ENCODE measurements around the gene MINDY1. TPM values are rescaled to one million over a fixed set of nuclear protein-coding genes. Genes with fewer than 3 reads are reported as not detected.

Gene MINDY1
- total RNA-seq, 2 donors from 2014 or later: 16.9 to 28.3 TPM

GRCh38 chr1:150965605-150966004 lies 41.1 kb downstream of the MINDY1 start:
- Histone ChIP-seq H3K27me3 (replicated peaks; ENCODE audit: insufficient read depth) (no peaks in the 10 kb centered on the region), H3K4me1 (ENCODE audit: control insufficient read depth in 1 of 2, low read depth in 2 of 2) (peaks cover 6 to 10% of the 10 kb centered on the region in 2 donors), H3K4me3 (no peak overlapping the region), H3K9me3 (no peaks in the 10 kb centered on the region), H3K36me3 (peaks cover 77% of the 10 kb centered on the region), H3K27ac (no peak overlapping the region)
- TF ChIP-seq, protein P1, sequence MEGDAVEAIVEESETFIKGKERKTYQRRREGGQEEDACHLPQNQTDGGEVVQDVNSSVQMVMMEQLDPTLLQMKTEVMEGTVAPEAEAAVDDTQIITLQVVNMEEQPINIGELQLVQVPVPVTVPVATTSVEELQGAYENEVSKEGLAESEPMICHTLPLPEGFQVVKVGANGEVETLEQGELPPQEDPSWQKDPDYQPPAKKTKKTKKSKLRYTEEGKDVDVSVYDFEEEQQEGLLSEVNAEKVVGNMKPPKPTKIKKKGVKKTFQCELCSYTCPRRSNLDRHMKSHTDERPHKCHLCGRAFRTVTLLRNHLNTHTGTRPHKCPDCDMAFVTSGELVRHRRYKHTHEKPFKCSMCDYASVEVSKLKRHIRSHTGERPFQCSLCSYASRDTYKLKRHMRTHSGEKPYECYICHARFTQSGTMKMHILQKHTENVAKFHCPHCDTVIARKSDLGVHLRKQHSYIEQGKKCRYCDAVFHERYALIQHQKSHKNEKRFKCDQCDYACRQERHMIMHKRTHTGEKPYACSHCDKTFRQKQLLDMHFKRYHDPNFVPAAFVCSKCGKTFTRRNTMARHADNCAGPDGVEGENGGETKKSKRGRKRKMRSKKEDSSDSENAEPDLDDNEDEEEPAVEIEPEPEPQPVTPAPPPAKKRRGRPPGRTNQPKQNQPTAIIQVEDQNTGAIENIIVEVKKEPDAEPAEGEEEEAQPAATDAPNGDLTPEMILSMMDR (IDR thresholded peaks at IDR 0.05): no peak
- no peak for ATAC-seq (ENCODE audit: insufficient number of reproducible peaks, low FRiP score, low read depth)
- no peak for DNase-seq (ENCODE audit: low spot score)

GRCh38 chr1:150964164-150964489 lies 42.6 kb downstream of the MINDY1 start:
- ATAC-seq (ENCODE audit: insufficient number of reproducible peaks, low FRiP score, low read depth) (no peak), DNase-seq (ENCODE audit: low spot score) (no peak)
- Histone ChIP-seq H3K4me1 (ENCODE audit: control insufficient read depth in 1 of 2, low read depth in 2 of 2) (no peaks in the 10 kb centered on the region), H3K4me3 (no peak overlapping the region), H3K27ac (no peak overlapping the region), H3K9me3 (no peaks in the 10 kb centered on the region), H3K27me3 (replicated peaks; ENCODE audit: insufficient read depth) (no peaks in the 10 kb centered on the region), H3K36me3 (peaks cover 88% of the 10 kb centered on the region)
- TF ChIP-seq, protein P1 (IDR thresholded peaks at IDR 0.05): no peak

DNA sequence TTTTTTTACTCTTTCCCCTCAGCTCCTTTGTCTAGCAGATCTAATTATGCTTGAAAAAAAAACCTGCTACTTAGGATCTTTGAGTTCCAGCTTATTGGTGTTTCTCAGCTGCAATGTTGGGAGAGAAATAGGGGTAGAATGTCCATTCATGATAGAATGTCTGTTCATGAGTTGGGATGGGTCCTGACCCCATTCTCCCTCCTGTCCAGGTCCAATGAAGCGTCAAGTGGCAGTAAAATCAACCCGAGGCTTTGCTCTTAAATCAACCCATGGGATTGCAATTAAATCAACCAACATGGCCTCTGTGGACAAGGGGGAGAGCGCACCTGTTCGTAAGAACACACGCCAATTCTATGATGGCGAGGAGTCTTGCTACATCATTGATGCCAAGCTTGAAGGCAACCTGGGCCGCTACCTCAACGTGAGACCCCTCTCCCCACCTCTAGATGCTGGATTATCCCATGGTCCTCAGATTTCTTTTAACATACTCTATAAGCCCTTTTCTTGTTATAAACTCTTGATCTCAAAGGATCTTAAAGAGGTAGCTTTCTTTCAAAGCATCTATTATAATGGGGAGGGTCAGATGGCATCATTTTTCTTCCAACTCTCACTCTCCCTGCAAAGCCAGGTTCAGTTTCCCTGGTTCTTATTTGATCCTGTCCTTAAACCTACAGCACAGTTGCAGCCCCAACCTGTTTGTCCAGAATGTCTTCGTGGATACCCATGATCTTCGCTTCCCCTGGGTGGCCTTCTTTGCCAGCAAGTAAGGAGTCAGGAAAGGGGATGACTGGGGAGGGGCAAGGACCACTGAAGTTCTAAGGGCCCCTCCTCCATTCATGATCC lies 43.2 kb downstream of the MINDY1 start:
- Histone ChIP-seq H3K4me3 (no peak overlapping the region), H3K27ac (no peak overlapping the region), H3K4me1 (ENCODE audit: control insufficient read depth in 1 of 2, low read depth in 2 of 2) (no peaks in the 10 kb centered on the region), H3K27me3 (replicated peaks; ENCODE audit: insufficient read depth) (no peaks in the 10 kb centered on the region), H3K9me3 (no peaks in the 10 kb centered on the region), H3K36me3 (peaks cover 86% of the 10 kb centered on the region)
- DNase-seq (ENCODE audit: low spot score) (no peak), ATAC-seq (ENCODE audit: insufficient number of reproducible peaks, low FRiP score, low read depth) (no peak)
- TF ChIP-seq, protein P1 (IDR thresholded peaks at IDR 0.05): no peak

GRCh38 chr1:150961756-150962155 lies 44.9 kb downstream of the MINDY1 start:
- no peak for DNase-seq (ENCODE audit: low spot score)
- Histone ChIP-seq H3K36me3 (peaks cover 72% of the 10 kb centered on the region), H3K9me3 (no peaks in the 10 kb centered on the region), H3K4me1 (ENCODE audit: control insufficient read depth in 1 of 2, low read depth in 2 of 2) (no peaks in the 10 kb centered on the region), H3K27me3 (replicated peaks; ENCODE audit: insufficient read depth) (no peaks in the 10 kb centered on the region), H3K4me3 (no peak overlapping the region), H3K27ac (no peak overlapping the region)
- no peak for ATAC-seq (ENCODE audit: insufficient number of reproducible peaks, low FRiP score, low read depth)
- TF ChIP-seq, protein P1 (IDR thresholded peaks at IDR 0.05): no peak

GRCh38 chr1:150960646-150961045 lies 46.1 kb downstream of the MINDY1 start:
- Histone ChIP-seq H3K4me3 (no peak overlapping the region), H3K27ac (no peak overlapping the region), H3K9me3 (no peaks in the 10 kb centered on the region), H3K36me3 (peaks cover 62% of the 10 kb centered on the region), H3K4me1 (ENCODE audit: control insufficient read depth in 1 of 2, low read depth in 2 of 2) (no peaks in the 10 kb centered on the region), H3K27me3 (replicated peaks; ENCODE audit: insufficient read depth) (no peaks in the 10 kb centered on the region)
- TF ChIP-seq, protein P1 (IDR thresholded peaks at IDR 0.05): no peak
- no peak for DNase-seq (ENCODE audit: low spot score)
- ATAC-seq (ENCODE audit: insufficient number of reproducible peaks, low FRiP score, low read depth): no peak

Measured in thoracic aorta (tissue), 2 donors.